Skeletal muscle satellite cell (primary cell): ENCODE results near the gene AMDHD2. TPM values are rescaled to one million over a fixed set of nuclear protein-coding genes. Genes with fewer than 3 reads are reported as not detected.

Source experiments
- H3K27me3 ChIP-seq: 2 replicates; pipeline ENCODE4 v1.7.0; 2013; ENCODE audit warnings: low read length; ENCODE audit not compliant: control insufficient read depth, insufficient read depth
- H3K36me3 ChIP-seq: 2 replicates; pipeline ENCODE4 v1.7.0; 2013; ENCODE audit warnings: mild to moderate bottlenecking, control low read depth, low read length; ENCODE audit not compliant: insufficient read depth
- H3K4me1 ChIP-seq: 2 replicates; pipeline ENCODE4 v1.7.0; 2013; ENCODE audit warnings: low read length; ENCODE audit not compliant: control insufficient read depth, insufficient read depth
- H3K4me2 ChIP-seq: 2 replicates; pipeline ENCODE4 v1.7.0; 2013; ENCODE audit warnings: mild to moderate bottlenecking, low read length
- H3K4me3 ChIP-seq: 2 replicates; pipeline ENCODE4 v1.7.0; 2013; ENCODE audit warnings: low read length
- H3K9ac ChIP-seq: 2 replicates; pipeline ENCODE4 v1.7.0; 2013; ENCODE audit warnings: mild to moderate bottlenecking, low read depth, low read length, moderate library complexity
- H3K9me3 ChIP-seq: replicated peaks from 2 replicates; pipeline ENCODE4 v1.7.0; 2013; ENCODE audit warnings: mild to moderate bottlenecking, control low read depth, low read length
- total RNA-seq: library from RNA; depleted of rRNA; stranded (reverse); fragments of >200 nt; gene quantifications from 2 replicates; pipeline ENCODE4 v1.2.3, GENCODE V29; 2012; rRNA removed

Gene AMDHD2
- total RNA-seq = 59.8 and 64.9 TPM in 2 replicates

- peak within 1 kb of the TSS; percentile 84 for H3K9ac ChIP-seq
- H3K4me2 ChIP-seq = peak within 1 kb of the TSS; percentile 98
- peak within 1 kb of the TSS; percentile 84 for H3K4me3 ChIP-seq
- peaks cover 33% of the 10 kb centered on the region for H3K36me3 ChIP-seq
- no peaks in the 10 kb centered on the region for H3K27me3 ChIP-seq
- no peaks in the 10 kb centered on the region for H3K9me3 ChIP-seq
- H3K4me1 ChIP-seq = peaks cover 52% of the 10 kb centered on the region
Observed at GRCh38 chr16:2520097-2520783, at the start of gene AMDHD2. TSS of gene AMDHD2 (plus strand) at chr16:2520371. CDS start at chr16:2520459, 88 bp downstream.

GRCh38 chr16:2470603-2471015 lies 49.6 kb upstream of the AMDHD2 start:
- Histone ChIP-seq H3K9me3 (no peaks in the 10 kb centered on the region), H3K4me2 (no peak overlapping the region), H3K9ac (no peak overlapping the region), H3K4me3 (no peak overlapping the region), H3K27me3 (peaks cover 19% of the 10 kb centered on the region), H3K4me1 (peaks cover 47% of the 10 kb centered on the region), H3K36me3 (no peaks in the 10 kb centered on the region)

- H3K9me3 ChIP-seq = no peaks in the 10 kb centered on the region
- peak within 1 kb of the TSS; percentile 52 for H3K4me3 ChIP-seq
- peak within 1 kb of the TSS; percentile 76 for H3K4me2 ChIP-seq
- H3K36me3 ChIP-seq = no peaks in the 10 kb centered on the region
- H3K9ac ChIP-seq = no peak within 1 kb of the TSS
- H3K27me3 ChIP-seq = peaks cover 19% of the 10 kb centered on the region
- H3K4me1 ChIP-seq = peaks cover 53% of the 10 kb centered on the region
Observed at GRCh38 chr16:2471016-2471652, 49.0 kb upstream of the AMDHD2 start, which contains the start of gene NTN3. TSS of gene NTN3 (plus strand) at chr16:2471297. CDS start at chr16:2471702, 405 bp downstream.

GRCh38 chr16:2471653-2472487 lies 48.3 kb upstream of the AMDHD2 start:
- Histone ChIP-seq H3K27me3 (peaks cover 19% of the 10 kb centered on the region), H3K36me3 (no peaks in the 10 kb centered on the region), H3K9me3 (no peaks in the 10 kb centered on the region), H3K9ac (no peak overlapping the region), H3K4me1 (peaks cover 53% of the 10 kb centered on the region), H3K4me3 (peak overlapping the region; percentile 52), H3K4me2 (peak overlapping the region; percentile 76)

- Histone ChIP-seq H3K9me3 (no peaks in the 10 kb centered on the region), H3K27me3 (peaks cover 19% of the 10 kb centered on the region), H3K4me2 (no peak overlapping the region), H3K36me3 (no peaks in the 10 kb centered on the region), H3K4me1 (peaks cover 48% of the 10 kb centered on the region), H3K4me3 (no peak overlapping the region), H3K9ac (no peak overlapping the region)
Observed at GRCh38 chr16:2472488-2472864, 47.7 kb upstream of the AMDHD2 start.

- peak overlapping the region; percentile 100 for H3K4me2 ChIP-seq
- H3K9ac ChIP-seq = no peak overlapping the region
- no peaks in the 10 kb centered on the region for H3K9me3 ChIP-seq
- H3K4me3 ChIP-seq = no peak overlapping the region
- peaks cover 19% of the 10 kb centered on the region for H3K27me3 ChIP-seq
- peaks cover 43% of the 10 kb centered on the region for H3K4me1 ChIP-seq
- H3K36me3 ChIP-seq = no peaks in the 10 kb centered on the region
Observed at GRCh38 chr16:2472885-2473445, 47.2 kb upstream of the AMDHD2 start.

- Histone ChIP-seq H3K36me3 (no peaks in the 10 kb centered on the region), H3K9ac (no peak overlapping the region), H3K4me3 (peak overlapping the region; percentile 45)
Observed at GRCh38 chr16:2473446-2473926, 46.7 kb upstream of the AMDHD2 start.

GRCh38 chr16:2473999-2474876 lies 45.9 kb upstream of the AMDHD2 start:
- H3K4me1 ChIP-seq = peaks cover 31% of the 10 kb centered on the region

More at GRCh38 chr16:2473446-2473926, 46.7 kb upstream of the AMDHD2 start:
- Histone ChIP-seq H3K9me3 (no peaks in the 10 kb centered on the region), H3K4me2 (peak overlapping the region; percentile 100), H3K27me3 (peaks cover 19% of the 10 kb centered on the region), H3K4me1 (peaks cover 38% of the 10 kb centered on the region)

GRCh38 chr16:2474877-2475412 lies 45.2 kb upstream of the AMDHD2 start, which contains the start of gene TBC1D24:
TSS of gene TBC1D24 (plus strand) at chr16:2475127. CDS start at chr16:2496149, 21,022 bp downstream.
- Histone ChIP-seq H3K4me1 (peaks cover 30% of the 10 kb centered on the region), H3K36me3 (no peaks in the 10 kb centered on the region), H3K4me3 (peak within 1 kb of the TSS; percentile 95), H3K9me3 (no peaks in the 10 kb centered on the region), H3K4me2 (peak within 1 kb of the TSS; percentile 100), H3K9ac (peak within 1 kb of the TSS; percentile 93), H3K27me3 (peaks cover 19% of the 10 kb centered on the region)

More at GRCh38 chr16:2473999-2474876, 45.9 kb upstream of the AMDHD2 start:
- Histone ChIP-seq H3K36me3 (no peaks in the 10 kb centered on the region), H3K9me3 (no peaks in the 10 kb centered on the region), H3K9ac (peak overlapping the region; percentile 93), H3K4me3 (peak overlapping the region; percentile 95), H3K4me2 (peak overlapping the region; percentile 100), H3K27me3 (peaks cover 19% of the 10 kb centered on the region)
